ENCODE measurements around the gene CCDC116.
"Not testable (repeated sequence)": the region's sequence is repeated elsewhere in the genome, so short reads cannot be mapped to it uniquely, and the experiment has no call there.

The CCDC116 gene

DNA sequence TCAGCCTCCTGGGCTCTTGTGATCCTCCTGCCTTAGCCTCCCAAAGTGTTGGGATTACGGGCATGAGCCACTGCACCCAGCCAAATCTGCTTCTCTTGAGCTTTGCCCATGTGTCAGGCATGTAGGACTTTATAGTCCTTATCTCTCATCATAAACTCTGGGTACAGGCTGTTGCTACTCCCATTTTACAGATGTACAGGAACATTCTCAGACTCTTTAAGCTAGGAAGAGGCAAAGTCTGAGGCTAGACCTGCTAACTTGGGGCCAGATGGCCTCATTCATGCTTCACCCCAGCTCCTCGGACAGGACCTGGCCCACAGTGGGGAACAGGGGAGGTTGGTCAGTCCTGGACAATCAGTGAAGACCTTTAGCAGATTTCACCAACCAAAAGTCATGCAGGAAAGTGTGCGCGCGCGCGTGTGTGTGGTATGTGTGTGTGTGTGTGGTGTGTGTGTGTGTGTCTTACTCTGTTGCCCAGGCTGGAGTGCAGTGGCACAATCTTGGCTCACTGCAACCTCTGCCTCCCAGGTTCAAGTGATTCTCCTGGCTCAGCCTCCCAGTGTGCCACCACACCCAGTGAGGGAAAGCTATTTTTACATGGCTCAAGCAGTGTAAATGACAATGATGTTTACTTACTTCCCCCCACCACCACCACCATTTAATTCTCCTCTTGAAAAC lies 26.5 kb upstream of the CCDC116 start:
- Histone ChIP-seq H3K9me2 (replicated peaks; ENCODE audit: low read depth, low read length) (no peaks in the 10 kb centered on the region), H3K9me3 (ENCODE audit: insufficient read depth, low read depth, low read length) (no peaks in the 10 kb centered on the region), H3K4me2 (ENCODE audit: low read depth, low read length, poor library complexity, severe bottlenecking) (no peak overlapping the region), H3K9ac (ENCODE audit: low read depth, low read length, poor library complexity, severe bottlenecking) (no peak overlapping the region), H2AFZ (ENCODE audit: low read length) (no peak overlapping the region), H3F3A (ENCODE audit: low read depth) (no peaks in the 10 kb centered on the region), H3K36me3 (ENCODE audit: insufficient read depth, low read length) (peaks cover 35% of the 10 kb centered on the region; the same call in 1 of the 2 replicates), H3K79me2 (ENCODE audit: insufficient read depth, low read length) (peaks cover 94% of the 10 kb centered on the region), H3K4me1 (ENCODE audit: insufficient read depth, low read length, poor library complexity, severe bottlenecking) (no peaks in the 10 kb centered on the region), H3K4me3 (ENCODE audit: low read length, poor library complexity, severe bottlenecking) (no peak overlapping the region), H4K20me1 (ENCODE audit: insufficient read depth, low read length, poor library complexity, severe bottlenecking) (peaks cover 71% of the 10 kb centered on the region), H3K27me3 (ENCODE audit: insufficient read depth, low read length, poor library complexity, severe bottlenecking) (no peaks in the 10 kb centered on the region)
- TF ChIP-seq, protein P1, sequence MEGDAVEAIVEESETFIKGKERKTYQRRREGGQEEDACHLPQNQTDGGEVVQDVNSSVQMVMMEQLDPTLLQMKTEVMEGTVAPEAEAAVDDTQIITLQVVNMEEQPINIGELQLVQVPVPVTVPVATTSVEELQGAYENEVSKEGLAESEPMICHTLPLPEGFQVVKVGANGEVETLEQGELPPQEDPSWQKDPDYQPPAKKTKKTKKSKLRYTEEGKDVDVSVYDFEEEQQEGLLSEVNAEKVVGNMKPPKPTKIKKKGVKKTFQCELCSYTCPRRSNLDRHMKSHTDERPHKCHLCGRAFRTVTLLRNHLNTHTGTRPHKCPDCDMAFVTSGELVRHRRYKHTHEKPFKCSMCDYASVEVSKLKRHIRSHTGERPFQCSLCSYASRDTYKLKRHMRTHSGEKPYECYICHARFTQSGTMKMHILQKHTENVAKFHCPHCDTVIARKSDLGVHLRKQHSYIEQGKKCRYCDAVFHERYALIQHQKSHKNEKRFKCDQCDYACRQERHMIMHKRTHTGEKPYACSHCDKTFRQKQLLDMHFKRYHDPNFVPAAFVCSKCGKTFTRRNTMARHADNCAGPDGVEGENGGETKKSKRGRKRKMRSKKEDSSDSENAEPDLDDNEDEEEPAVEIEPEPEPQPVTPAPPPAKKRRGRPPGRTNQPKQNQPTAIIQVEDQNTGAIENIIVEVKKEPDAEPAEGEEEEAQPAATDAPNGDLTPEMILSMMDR (conservative IDR thresholded peaks at IDR 0.05; ENCODE audit: low read length): no peak
- TF ChIP-seq EZH2phosphoT487 (IDR thresholded peaks at IDR 0.05; ENCODE audit: borderline replicate concordance): no peak

DNA sequence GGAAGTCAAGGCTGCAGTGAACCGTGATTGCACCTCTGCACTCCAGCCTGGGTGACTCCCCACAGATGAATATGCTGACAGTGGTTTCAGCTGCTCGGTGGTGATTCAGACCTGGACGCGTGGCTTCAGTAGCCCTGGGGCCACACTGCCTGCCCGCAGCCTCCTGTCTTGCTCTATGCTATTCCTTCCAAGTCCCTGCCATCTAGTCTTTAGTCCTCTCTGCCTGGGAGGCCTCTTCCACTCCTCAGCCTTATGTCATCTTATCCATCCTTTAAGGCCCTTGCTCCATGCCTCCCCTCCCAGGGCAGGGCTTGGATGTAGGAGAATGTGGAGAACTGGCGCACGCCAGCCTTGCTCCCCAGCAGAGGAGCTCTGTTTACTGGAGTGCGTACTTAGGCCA lies 25.8 kb upstream of the CCDC116 start:
- Histone ChIP-seq H3K27me3 (ENCODE audit: insufficient read depth, low read length, poor library complexity, severe bottlenecking) (no peaks in the 10 kb centered on the region), H3K4me2 (ENCODE audit: low read depth, low read length, poor library complexity, severe bottlenecking) (no peak overlapping the region), H4K20me1 (ENCODE audit: insufficient read depth, low read length, poor library complexity, severe bottlenecking) (peaks cover 77% of the 10 kb centered on the region), H3K9me3 (ENCODE audit: insufficient read depth, low read depth, low read length) (no peaks in the 10 kb centered on the region), H3K79me2 (ENCODE audit: insufficient read depth, low read length) (peaks cover 94% of the 10 kb centered on the region), H3K9me2 (replicated peaks; ENCODE audit: low read depth, low read length) (no peaks in the 10 kb centered on the region), H3K9ac (ENCODE audit: low read depth, low read length, poor library complexity, severe bottlenecking) (no peak overlapping the region), H3K4me1 (ENCODE audit: insufficient read depth, low read length, poor library complexity, severe bottlenecking) (no peaks in the 10 kb centered on the region), H3K4me3 (ENCODE audit: low read length, poor library complexity, severe bottlenecking) (no peak overlapping the region), H3F3A (ENCODE audit: low read depth) (no peaks in the 10 kb centered on the region), H2AFZ (ENCODE audit: low read length) (no peak overlapping the region), H3K36me3 (ENCODE audit: insufficient read depth, low read length) (peaks cover 43% of the 10 kb centered on the region; the same call in 1 of the 2 replicates)
- no peak for TF ChIP-seq EZH2phosphoT487 (IDR thresholded peaks at IDR 0.05; ENCODE audit: borderline replicate concordance)
- TF ChIP-seq, protein P1 (conservative IDR thresholded peaks at IDR 0.05; ENCODE audit: low read length): no peak

DNA sequence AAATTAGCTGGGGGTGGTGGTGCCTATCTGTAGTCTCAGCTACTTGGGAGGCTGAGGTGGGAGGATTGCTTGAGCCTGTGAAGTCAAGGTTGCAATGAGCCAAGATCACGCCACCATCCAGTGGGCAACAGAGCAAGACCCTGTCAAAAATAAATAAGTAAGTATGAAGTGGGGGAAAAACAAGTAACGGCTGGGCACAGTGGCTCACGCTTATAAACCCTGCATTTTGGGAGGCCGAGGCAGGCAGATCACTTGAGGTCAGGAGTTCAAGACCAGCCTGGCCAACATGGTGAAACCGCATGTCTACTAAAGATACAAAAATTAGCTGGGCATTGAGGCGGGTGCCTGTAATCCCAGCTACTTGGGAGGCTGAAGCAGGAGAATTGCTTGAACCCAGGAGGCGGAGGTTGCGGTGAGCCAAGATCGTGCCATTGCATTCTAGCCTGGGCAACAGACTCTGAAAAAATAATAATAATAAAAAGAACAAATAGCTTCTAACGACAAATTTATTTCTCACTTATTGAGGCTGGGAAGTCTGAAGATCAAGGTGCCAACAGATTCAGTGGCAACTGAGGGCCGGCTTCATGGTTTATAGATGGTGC lies 22.9 kb upstream of the CCDC116 start:
- not testable (repeated sequence) for H3K9ac ChIP-seq (ENCODE audit: low read depth, low read length, poor library complexity, severe bottlenecking); H3K27me3 ChIP-seq (ENCODE audit: insufficient read depth, low read length, poor library complexity, severe bottlenecking); H3K9me3 ChIP-seq (ENCODE audit: insufficient read depth, low read depth, low read length); H3K4me3 ChIP-seq (ENCODE audit: low read length, poor library complexity, severe bottlenecking); H3K4me1 ChIP-seq (ENCODE audit: insufficient read depth, low read length, poor library complexity, severe bottlenecking); H3K9me2 ChIP-seq (replicated peaks; ENCODE audit: low read depth, low read length); H3K4me2 ChIP-seq (ENCODE audit: low read depth, low read length, poor library complexity, severe bottlenecking); H2AFZ ChIP-seq (ENCODE audit: low read length); H3F3A ChIP-seq (ENCODE audit: low read depth)
- Histone ChIP-seq H3K36me3 (ENCODE audit: insufficient read depth, low read length) (peaks cover 56% of the 10 kb centered on the region), H4K20me1 (ENCODE audit: insufficient read depth, low read length, poor library complexity, severe bottlenecking) (peaks cover 79% of the 10 kb centered on the region), H3K79me2 (ENCODE audit: insufficient read depth, low read length) (peaks cover 93% of the 10 kb centered on the region)

Measured in Loucy (cell line).